Astrocyte (in vitro differentiated cells and primary cell): ENCODE data around the gene NLGN1. TPM values are rescaled to one million over a fixed set of nuclear protein-coding genes. Genes with fewer than 3 reads are reported as not detected.
A peak's percentile ranks its signal among the peaks of the same experiment; 100 is the strongest.

Experiments
- DNase-seq: peaks from one replicate; pipeline ENCODE4 v3.0.0-alpha.2; 2010; ENCODE audit warnings: low read depth
- FAIRE-seq: peaks from 2 replicates; lab custom pipeline; 2011; peaks lifted over from hg19 to GRCh38; lab: Jason Lieb, UNC
- H2AFZ ChIP-seq: 2 replicates; pipeline ENCODE4 v1.6.0; 2012; ENCODE audit warnings: low read depth, low read length, inconsistent platforms
- H3K27ac ChIP-seq: 2 replicates; pipeline ENCODE4 v1.5.1; 2011; ENCODE audit warnings: low read depth, low read length, inconsistent platforms
- H3K27me3 ChIP-seq: 2 replicates; pipeline ENCODE4 v1.6.0; 2011; ENCODE audit warnings: low read length, inconsistent platforms; ENCODE audit not compliant: insufficient read depth
- H3K36me3 ChIP-seq: 2 replicates; pipeline ENCODE4 v1.5.1; 2011; ENCODE audit warnings: low read length, inconsistent platforms; ENCODE audit not compliant: insufficient read depth
- H3K4me1 ChIP-seq: 2 replicates; pipeline ENCODE4 v1.5.1; 2011; ENCODE audit warnings: low read length, inconsistent platforms; ENCODE audit not compliant: insufficient read depth
- H3K4me2 ChIP-seq: 2 replicates; pipeline ENCODE4 v1.6.0; 2012; ENCODE audit warnings: low read length, inconsistent platforms
- H3K4me3 ChIP-seq: 2 replicates; pipeline ENCODE4 v1.5.1; 2011; ENCODE audit warnings: low read depth, mild to moderate bottlenecking, low read length, inconsistent platforms; ENCODE audit not compliant: insufficient read depth
- H3K79me2 ChIP-seq: 2 replicates; pipeline ENCODE4 v1.6.0; 2012; ENCODE audit warnings: mild to moderate bottlenecking, low read length, inconsistent platforms; ENCODE audit not compliant: insufficient read depth
- H3K9ac ChIP-seq: 2 replicates; pipeline ENCODE4 v1.6.0; 2012; ENCODE audit warnings: mild to moderate bottlenecking, low read length, inconsistent platforms
- H3K9me3 ChIP-seq: 2 replicates; pipeline ENCODE4 v1.5.1; 2012; ENCODE audit warnings: low read depth, mild to moderate bottlenecking, low read length, inconsistent platforms; ENCODE audit not compliant: insufficient read depth
- H4K20me1 ChIP-seq: 2 replicates; pipeline ENCODE4 v1.6.0; 2012; ENCODE audit warnings: low read length, inconsistent platforms; ENCODE audit not compliant: insufficient read depth
- H3K27ac Mint-ChIP-seq: one replicate; pipeline ENCODE4 v1.8.0; 2021; ENCODE audit warnings: mild to moderate bottlenecking, mixed read lengths; ENCODE audit not compliant: unreplicated experiment
- H3K27me3 Mint-ChIP-seq: one replicate; pipeline ENCODE4 v1.8.0; 2021; ENCODE audit warnings: low read depth, mixed read lengths; ENCODE audit not compliant: unreplicated experiment
- H3K36me3 Mint-ChIP-seq: one replicate; pipeline ENCODE4 v1.8.0; 2021; ENCODE audit warnings: low read depth, mixed read lengths; ENCODE audit not compliant: unreplicated experiment
- H3K4me1 Mint-ChIP-seq: one replicate; pipeline ENCODE4 v1.8.0; 2021; ENCODE audit warnings: low read depth, mixed read lengths; ENCODE audit not compliant: unreplicated experiment
- H3K4me3 Mint-ChIP-seq: one replicate; pipeline ENCODE4 v1.8.0; 2021; ENCODE audit warnings: mild to moderate bottlenecking, moderate library complexity, mixed read lengths; ENCODE audit not compliant: unreplicated experiment
- H3K9me3 Mint-ChIP-seq: one replicate; pipeline ENCODE4 v1.8.0; 2021; ENCODE audit warnings: mild to moderate bottlenecking, mixed read lengths; ENCODE audit not compliant: unreplicated experiment
- CTCF ChIP-seq: IDR thresholded peaks from 2 replicates; pipeline ENCODE4 v1.5.1; 2011; ENCODE audit warnings: low read depth, mild to moderate bottlenecking, inconsistent platforms, low read length, moderate library complexity; ENCODE audit not compliant: insufficient read depth
- EZH2 ChIP-seq: IDR thresholded peaks from 2 replicates; pipeline ENCODE4 v1.6.1; 2012; ENCODE audit warnings: mild to moderate bottlenecking, low read length, inconsistent platforms; ENCODE audit not compliant: insufficient read depth
- total RNA-seq: library from RNA; stranded (reverse); gene quantifications from 2 replicates; pipeline ENCODE4 v1.2.1, GENCODE V29; 2021

Gene NLGN1
- total RNA-seq, 1 donor from 2014 or later: 1.2 TPM

- H3K27ac Mint-ChIP-seq: no peak overlapping the region
- H3K79me2 ChIP-seq: no peaks in the 10 kb centered on the region
- TF ChIP-seq CTCF: no peak
- TF ChIP-seq EZH2: no peak
- H3K27ac ChIP-seq: no peak overlapping the region
- H2AFZ ChIP-seq: no peak overlapping the region
- H3K4me3 ChIP-seq: no peak overlapping the region
- no peak for DNase-seq
- H3K4me1 Mint-ChIP-seq: peaks cover 6% of the 10 kb centered on the region
- no peaks in the 10 kb centered on the region for H4K20me1 ChIP-seq
- no peak overlapping the region for H3K4me2 ChIP-seq
- H3K27me3 Mint-ChIP-seq: no peaks in the 10 kb centered on the region
- H3K9me3 Mint-ChIP-seq: no peaks in the 10 kb centered on the region
- no peaks in the 10 kb centered on the region for H3K27me3 ChIP-seq
- no peak for FAIRE-seq
- H3K9ac ChIP-seq: no peak overlapping the region
- no peaks in the 10 kb centered on the region for H3K9me3 ChIP-seq
- H3K4me3 Mint-ChIP-seq: no peak overlapping the region
- no peaks in the 10 kb centered on the region for H3K36me3 Mint-ChIP-seq
- no peaks in the 10 kb centered on the region for H3K36me3 ChIP-seq
- no peaks in the 10 kb centered on the region for H3K4me1 ChIP-seq
Observed at GRCh38 chr3:174100744-174101143, 703.2 kb downstream of the NLGN1 start.

GRCh38 chr3:174101244-174101643 is 703.7 kb downstream of the NLGN1 start:
- no peak for FAIRE-seq
- H2AFZ ChIP-seq: no peak overlapping the region
- no peak overlapping the region for H3K4me2 ChIP-seq
- Mint-ChIP-seq H3K4me3 (no peak overlapping the region), H3K9me3 (no peaks in the 10 kb centered on the region), H3K27ac (no peak overlapping the region), H3K36me3 (no peaks in the 10 kb centered on the region), H3K27me3 (no peaks in the 10 kb centered on the region), H3K4me1 (peaks cover 6% of the 10 kb centered on the region)
- no peak overlapping the region for H3K4me3 ChIP-seq
- H4K20me1 ChIP-seq: no peaks in the 10 kb centered on the region
- H3K79me2 ChIP-seq: no peaks in the 10 kb centered on the region
- H3K9me3 ChIP-seq: no peaks in the 10 kb centered on the region
- no peaks in the 10 kb centered on the region for H3K36me3 ChIP-seq
- peak; percentile 38 for DNase-seq
- H3K9ac ChIP-seq: no peak overlapping the region
- H3K27ac ChIP-seq: no peak overlapping the region
- TF ChIP-seq EZH2 (no peak), CTCF (no peak)
- no peaks in the 10 kb centered on the region for H3K4me1 ChIP-seq
- no peaks in the 10 kb centered on the region for H3K27me3 ChIP-seq

DNA sequence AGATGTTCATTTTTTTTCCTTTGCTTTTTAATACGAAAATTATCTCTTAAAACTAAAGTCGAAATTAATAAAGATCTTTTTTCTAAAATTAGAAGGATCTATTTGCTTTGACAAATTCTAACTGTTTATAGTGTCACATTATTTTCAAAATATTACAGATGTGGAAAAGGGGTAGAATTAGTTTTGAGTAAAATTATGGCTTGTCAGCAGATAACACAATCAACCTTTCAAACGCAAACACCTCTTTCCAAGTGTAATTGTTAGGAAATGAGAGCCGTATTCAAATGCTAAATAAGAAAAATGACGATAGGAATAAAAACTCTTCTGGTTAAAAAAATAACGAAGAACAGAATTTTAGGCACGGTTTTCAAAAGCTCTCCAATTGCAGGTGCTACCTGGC is 704.7 kb downstream of the NLGN1 start:
- H3K9me3 ChIP-seq: no peaks in the 10 kb centered on the region
- H3K4me1 Mint-ChIP-seq: peaks cover 6% of the 10 kb centered on the region
- H4K20me1 ChIP-seq: no peaks in the 10 kb centered on the region
- no peaks in the 10 kb centered on the region for H3K4me1 ChIP-seq
- no peak overlapping the region for H3K9ac ChIP-seq
- TF ChIP-seq CTCF (no peak), EZH2 (no peak)
- H3K4me3 ChIP-seq: no peak overlapping the region
- FAIRE-seq (no peak), DNase-seq (no peak)
- no peaks in the 10 kb centered on the region for H3K36me3 Mint-ChIP-seq
- H3K79me2 ChIP-seq: no peaks in the 10 kb centered on the region
- H3K27ac Mint-ChIP-seq: no peak overlapping the region
- no peak overlapping the region for H3K27ac ChIP-seq
- H3K27me3 ChIP-seq: no peaks in the 10 kb centered on the region
- no peaks in the 10 kb centered on the region for H3K9me3 Mint-ChIP-seq
- no peaks in the 10 kb centered on the region for H3K36me3 ChIP-seq
- H3K27me3 Mint-ChIP-seq: no peaks in the 10 kb centered on the region
- H3K4me2 ChIP-seq: no peak overlapping the region
- no peak overlapping the region for H3K4me3 Mint-ChIP-seq
- no peak overlapping the region for H2AFZ ChIP-seq
